ENCODE results near the gene MYO1D.
A peak's percentile ranks its signal among the peaks of the same experiment; 100 is the strongest.
"Not testable (repeated sequence)": the region's sequence is repeated elsewhere in the genome, so short reads cannot be mapped to it uniquely, and the experiment has no call there.

Gene MYO1D

GRCh38 chr17:32822996-32823395 is 53.9 kb downstream of the MYO1D start:
- Histone ChIP-seq H3K9me3 (ENCODE audit: insufficient read depth, low read length) (no peaks in the 10 kb centered on the region), H3K9ac (ENCODE audit: low read length) (peak overlapping the region; percentile 49; the same call in 1 of the 2 replicates), H3K79me2 (ENCODE audit: low read length) (peaks cover 63% of the 10 kb centered on the region), H3K27ac (ENCODE audit: low read length) (peak overlapping the region; percentile 99), H3K36me3 (replicated peaks; ENCODE audit: low read depth, low read length) (no peaks in the 10 kb centered on the region), H3K27me3 (ENCODE audit: low read depth, low read length) (no peaks in the 10 kb centered on the region), H3K4me3 (ENCODE audit: low read length) (peak overlapping the region; percentile 67), H4K20me1 (ENCODE audit: insufficient read depth, low read length) (no peaks in the 10 kb centered on the region), H2AFZ (ENCODE audit: low read depth, low read length) (no peak overlapping the region), H3K4me1 (ENCODE audit: low read length) (peaks cover 52% of the 10 kb centered on the region), H3K4me2 (ENCODE audit: low read length) (peak overlapping the region; percentile 54)
- no peak for TF ChIP-seq EZH2phosphoT487 (IDR thresholded peaks at IDR 0.05; ENCODE audit: low read depth)
- TF ChIP-seq CTCF (IDR thresholded peaks at IDR 0.05; ENCODE audit: low read depth, low read length), result no peak

- H3K27me3 ChIP-seq (ENCODE audit: low read depth, low read length); H4K20me1 ChIP-seq (ENCODE audit: insufficient read depth, low read length); H3K36me3 ChIP-seq (replicated peaks; ENCODE audit: low read depth, low read length); H3K9me3 ChIP-seq (ENCODE audit: insufficient read depth, low read length); H2AFZ ChIP-seq (ENCODE audit: low read depth, low read length): not testable (repeated sequence)
- Histone ChIP-seq H3K9ac (ENCODE audit: low read length) (peak overlapping the region; percentile 49), H3K4me2 (ENCODE audit: low read length) (peak overlapping the region; percentile 54), H3K4me1 (ENCODE audit: low read length) (peaks cover 46% of the 10 kb centered on the region), H3K4me3 (ENCODE audit: low read length) (peak overlapping the region; percentile 67), H3K79me2 (ENCODE audit: low read length) (peaks cover 67% of the 10 kb centered on the region), H3K27ac (ENCODE audit: low read length) (peak overlapping the region; percentile 99; the same call in 1 of the 2 replicates)
Measured at GRCh38 chr17:32821987-32822934, 54.7 kb downstream of the MYO1D start.

- Histone ChIP-seq H4K20me1 (ENCODE audit: insufficient read depth, low read length) (no peaks in the 10 kb centered on the region), H3K36me3 (replicated peaks; ENCODE audit: low read depth, low read length) (no peaks in the 10 kb centered on the region), H3K4me1 (ENCODE audit: low read length) (peaks cover 29% of the 10 kb centered on the region), H3K79me2 (ENCODE audit: low read length) (peaks cover 62% of the 10 kb centered on the region), H3K4me2 (ENCODE audit: low read length) (no peak overlapping the region), H3K27me3 (ENCODE audit: low read depth, low read length) (no peaks in the 10 kb centered on the region), H2AFZ (ENCODE audit: low read depth, low read length) (no peak overlapping the region), H3K27ac (ENCODE audit: low read length) (no peak overlapping the region), H3K4me3 (ENCODE audit: low read length) (no peak overlapping the region), H3K9ac (ENCODE audit: low read length) (no peak overlapping the region), H3K9me3 (ENCODE audit: insufficient read depth, low read length) (no peaks in the 10 kb centered on the region)
- no peak for TF ChIP-seq CTCF (IDR thresholded peaks at IDR 0.05; ENCODE audit: low read depth, low read length)
- no peak for TF ChIP-seq EZH2phosphoT487 (IDR thresholded peaks at IDR 0.05; ENCODE audit: low read depth)
Measured at GRCh38 chr17:32820440-32820839, 56.5 kb downstream of the MYO1D start.

GRCh38 chr17:32819787-32820186 is 57.1 kb downstream of the MYO1D start:
- Histone ChIP-seq H3K36me3 (replicated peaks; ENCODE audit: low read depth, low read length) (no peaks in the 10 kb centered on the region), H4K20me1 (ENCODE audit: insufficient read depth, low read length) (no peaks in the 10 kb centered on the region), H3K4me1 (ENCODE audit: low read length) (peaks cover 22% of the 10 kb centered on the region), H3K27ac (ENCODE audit: low read length) (no peak overlapping the region), H3K9ac (ENCODE audit: low read length) (no peak overlapping the region), H3K27me3 (ENCODE audit: low read depth, low read length) (no peaks in the 10 kb centered on the region), H3K9me3 (ENCODE audit: insufficient read depth, low read length) (no peaks in the 10 kb centered on the region), H2AFZ (ENCODE audit: low read depth, low read length) (no peak overlapping the region), H3K79me2 (ENCODE audit: low read length) (peaks cover 59% of the 10 kb centered on the region), H3K4me3 (ENCODE audit: low read length) (no peak overlapping the region), H3K4me2 (ENCODE audit: low read length) (no peak overlapping the region)
- TF ChIP-seq EZH2phosphoT487 (IDR thresholded peaks at IDR 0.05; ENCODE audit: low read depth) (no peak), CTCF (IDR thresholded peaks at IDR 0.05; ENCODE audit: low read depth, low read length) (no peak)

All from OCI-LY3 (cell line).